HG03571 (cell line): Measurements from ENCODE around the gene KRT35.

Experiments used
- ATAC-seq: cut with Tn5 transposase; IDR thresholded peaks from one replicate; pipeline ENCODE4 v1.9.1; 2021; ENCODE audit not compliant: unreplicated experiment

KRT35 gene

DNA sequence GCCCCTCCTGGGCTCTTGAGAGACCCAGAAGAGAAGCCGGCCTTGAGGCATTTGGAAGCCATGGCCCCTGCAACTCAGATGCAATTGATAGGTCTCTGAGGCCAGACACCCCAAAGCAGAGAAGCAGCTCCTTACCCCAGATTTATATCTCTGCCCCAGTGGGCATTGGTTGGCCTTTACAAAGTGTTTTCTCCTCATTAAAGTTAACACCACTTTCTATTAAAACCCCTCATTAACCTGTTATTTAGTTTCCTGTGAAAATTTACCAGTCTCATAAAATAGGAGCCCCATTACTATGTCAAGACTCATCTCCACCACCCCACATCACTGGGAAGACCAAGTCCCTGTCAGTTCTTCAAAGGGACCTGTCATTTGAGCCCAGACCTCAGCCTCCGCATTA lies at the start of gene KRT35:
Gene KRT35, minus strand, starts transcription at position 116 of the 400 bp plus-strand sequence. Its CDS starts 54 bp downstream, at position 62.
- ATAC-seq: no peak

DNA sequence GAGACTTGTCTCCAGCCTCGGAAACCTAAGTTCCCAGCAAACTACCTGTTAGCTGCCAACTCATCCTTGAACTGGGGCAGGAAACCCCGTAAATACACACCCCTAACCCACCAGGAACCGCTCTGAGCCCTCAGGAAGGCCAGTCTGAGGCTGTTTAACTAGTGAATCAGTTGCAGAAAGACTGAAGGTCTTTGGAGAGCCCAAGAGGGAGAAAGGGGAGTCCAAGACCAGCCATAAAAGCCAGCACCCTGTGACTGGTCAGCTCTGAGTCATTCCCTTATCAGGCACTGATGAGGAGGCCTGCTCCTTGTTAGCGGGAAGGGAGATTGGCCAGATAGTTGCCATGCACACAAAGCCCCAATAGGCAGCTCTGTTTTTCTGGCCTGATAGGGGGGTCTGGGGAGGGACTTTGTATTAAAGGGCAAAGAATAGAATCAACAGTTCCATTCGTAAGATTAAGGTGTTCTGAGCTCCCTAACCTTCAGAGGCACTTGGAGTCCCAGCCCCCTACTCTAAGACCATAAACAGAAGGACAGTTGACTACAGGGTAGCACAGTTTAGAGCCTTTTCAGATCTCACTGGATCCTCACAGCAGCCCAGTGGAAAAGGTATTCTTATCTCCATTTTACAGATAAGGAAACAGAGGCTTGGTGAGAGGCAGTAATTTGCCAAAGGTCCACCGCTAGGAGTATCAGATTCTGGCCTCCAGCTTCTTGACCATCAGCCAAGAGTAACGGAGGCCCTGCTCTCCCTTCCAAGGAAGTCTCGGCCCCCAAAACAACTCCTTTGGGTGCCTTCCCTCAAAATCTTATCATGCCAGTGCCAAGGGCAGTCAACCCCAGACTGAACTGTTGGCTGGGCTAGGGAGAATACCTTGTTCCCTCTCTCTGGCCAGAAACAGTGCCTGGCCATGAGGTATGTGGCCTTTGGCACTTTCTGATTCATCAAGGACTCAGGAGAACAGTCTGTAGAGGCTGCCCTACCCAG lies 49.4 kb upstream of the KRT35 start:
- ATAC-seq: no peak

DNA sequence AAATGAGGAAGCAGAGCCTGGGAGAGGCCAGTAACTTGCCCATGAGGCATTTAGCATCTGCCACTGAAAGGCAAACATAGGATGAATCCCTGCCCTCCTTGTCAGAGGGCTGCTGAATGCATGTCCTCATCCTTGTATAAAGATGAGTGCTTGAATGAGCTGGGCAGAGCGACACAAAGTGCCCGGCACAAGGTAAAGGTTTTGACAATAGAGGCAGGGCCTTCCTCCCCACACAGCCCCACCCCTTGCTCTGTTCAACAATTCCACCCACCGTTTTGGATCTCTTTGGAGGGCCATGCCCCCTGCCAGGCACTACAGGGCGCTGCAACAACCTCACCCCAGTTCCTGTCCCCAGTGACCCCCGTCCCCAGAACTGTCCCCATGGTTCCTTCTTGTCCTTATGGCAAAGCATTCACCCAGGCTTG lies 48.6 kb upstream of the KRT35 start:
- no peak for ATAC-seq

DNA sequence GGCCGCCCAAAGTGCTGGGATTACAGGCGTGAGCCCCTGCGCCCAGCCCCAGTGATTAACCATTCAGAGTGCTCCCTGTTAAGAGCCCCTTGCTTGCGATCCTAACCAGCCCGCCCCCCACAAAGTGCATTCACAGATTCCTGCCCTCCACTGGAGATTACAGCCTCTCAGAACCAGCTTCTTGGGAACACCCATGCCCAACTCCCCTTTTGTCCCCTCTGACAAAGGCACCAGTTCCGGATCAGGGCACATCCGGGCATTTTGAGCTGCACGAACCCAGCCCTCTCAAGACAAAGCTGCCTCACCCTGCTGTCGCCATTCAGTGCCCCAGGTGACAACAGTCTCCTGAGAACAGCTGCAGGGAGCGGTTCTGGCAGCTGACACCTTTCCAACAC lies 48.0 kb upstream of the KRT35 start:
- ATAC-seq: no peak

DNA sequence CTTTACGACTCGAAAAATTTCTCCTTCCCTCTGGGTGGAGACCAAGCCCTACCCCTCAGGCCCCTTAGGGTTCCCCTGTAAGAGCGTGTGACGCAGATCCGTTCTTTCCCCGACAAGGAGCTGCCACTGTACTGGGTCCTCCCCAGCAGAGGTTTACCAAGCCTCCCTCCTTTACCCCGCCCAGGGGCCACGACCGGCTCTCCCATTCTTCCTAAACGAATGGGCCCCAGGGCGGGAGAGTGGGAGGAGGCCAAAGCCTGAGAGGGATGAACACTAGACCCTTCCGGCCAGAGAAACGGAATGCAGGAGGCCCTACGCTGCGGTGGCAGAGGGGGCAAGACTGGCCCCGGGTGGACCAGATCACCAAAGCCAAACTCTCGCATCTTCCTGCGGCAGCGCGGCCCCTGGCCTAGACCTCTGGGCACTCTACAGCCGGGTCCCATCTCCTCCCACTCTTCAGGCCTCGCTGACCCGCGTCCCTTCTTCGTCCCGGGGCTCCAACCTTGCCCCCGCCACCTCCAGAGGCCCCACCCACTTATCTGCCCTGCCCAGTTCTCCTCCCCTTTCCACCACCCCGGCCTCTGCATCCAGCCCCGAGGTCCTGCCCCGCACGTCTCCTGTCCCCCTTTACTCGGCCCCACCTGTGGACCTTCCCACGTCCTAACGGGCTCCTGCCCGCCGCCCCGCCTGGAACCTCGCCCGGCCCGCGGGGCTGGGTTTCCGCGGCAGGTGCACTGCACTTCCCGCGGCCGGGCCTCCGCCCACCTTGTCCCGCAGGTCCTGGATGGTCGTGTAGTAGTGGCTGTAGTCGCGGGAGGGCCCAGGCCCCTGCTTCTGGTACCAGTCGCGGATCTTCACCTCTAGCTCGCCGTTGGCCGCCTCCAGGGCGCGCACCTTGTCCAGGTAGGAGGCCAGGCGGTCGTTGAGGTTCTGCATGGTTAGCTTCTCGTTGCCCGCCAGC lies 46.4 kb upstream of the KRT35 start:
- no peak for ATAC-seq

DNA sequence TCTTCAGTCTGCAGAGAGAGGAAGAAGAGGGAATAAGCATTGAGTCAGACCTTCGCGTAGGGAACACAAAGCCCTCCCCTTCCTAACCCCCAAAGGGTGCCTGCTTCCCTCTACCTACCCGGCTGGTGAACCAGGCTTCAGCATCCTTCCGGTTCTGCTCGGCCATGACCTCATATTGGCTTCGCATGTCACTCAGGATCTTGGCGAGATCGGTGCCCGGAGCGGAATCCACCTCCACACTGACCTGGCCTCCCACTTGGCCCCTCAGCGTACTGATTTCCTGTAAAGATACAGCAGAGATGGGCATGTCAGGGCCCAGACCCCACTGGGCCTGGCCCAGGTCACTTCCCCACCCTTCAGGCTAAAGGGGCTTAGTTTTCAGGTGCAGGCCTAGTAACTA lies 43.3 kb upstream of the KRT35 start:
- no peak for ATAC-seq

DNA sequence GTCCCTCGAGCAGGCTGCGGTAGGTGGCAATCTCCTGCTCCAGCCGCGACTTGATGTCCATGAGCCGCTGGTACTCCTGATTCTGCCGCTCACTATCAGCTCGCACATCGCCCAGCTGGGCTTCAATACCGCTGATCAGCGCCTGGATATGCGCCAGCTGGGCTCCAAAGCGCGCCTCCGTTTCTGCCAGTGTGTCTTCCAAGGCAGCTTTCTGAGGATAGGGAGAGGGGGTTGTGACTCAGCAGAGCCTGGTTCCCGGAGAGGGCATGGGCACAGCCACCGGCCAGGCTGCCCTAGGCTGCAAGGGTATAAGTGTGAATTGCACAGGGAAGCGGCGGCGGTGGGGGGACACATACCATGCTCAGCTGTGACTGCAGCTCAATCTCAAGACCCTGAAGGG lies 42.8 kb upstream of the KRT35 start:
- ATAC-seq: no peak

DNA sequence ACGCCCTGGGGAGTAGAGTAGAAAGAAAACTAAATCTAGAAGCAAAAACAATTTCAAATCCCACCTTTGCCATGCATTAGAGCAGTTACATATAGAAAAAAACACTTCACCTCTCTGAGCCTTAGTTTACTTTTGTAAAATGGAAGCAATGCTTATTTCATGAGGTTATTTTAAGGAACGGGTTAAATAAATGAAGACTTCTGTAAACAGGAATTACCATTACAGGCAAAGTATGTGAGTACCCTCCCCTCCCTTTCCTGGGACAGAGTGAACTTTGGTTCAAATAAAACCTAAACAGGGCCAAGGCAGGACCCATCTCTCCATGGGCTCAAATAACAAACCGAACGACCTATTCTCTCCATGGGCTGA lies 42.3 kb upstream of the KRT35 start:
- ATAC-seq: no peak

DNA sequence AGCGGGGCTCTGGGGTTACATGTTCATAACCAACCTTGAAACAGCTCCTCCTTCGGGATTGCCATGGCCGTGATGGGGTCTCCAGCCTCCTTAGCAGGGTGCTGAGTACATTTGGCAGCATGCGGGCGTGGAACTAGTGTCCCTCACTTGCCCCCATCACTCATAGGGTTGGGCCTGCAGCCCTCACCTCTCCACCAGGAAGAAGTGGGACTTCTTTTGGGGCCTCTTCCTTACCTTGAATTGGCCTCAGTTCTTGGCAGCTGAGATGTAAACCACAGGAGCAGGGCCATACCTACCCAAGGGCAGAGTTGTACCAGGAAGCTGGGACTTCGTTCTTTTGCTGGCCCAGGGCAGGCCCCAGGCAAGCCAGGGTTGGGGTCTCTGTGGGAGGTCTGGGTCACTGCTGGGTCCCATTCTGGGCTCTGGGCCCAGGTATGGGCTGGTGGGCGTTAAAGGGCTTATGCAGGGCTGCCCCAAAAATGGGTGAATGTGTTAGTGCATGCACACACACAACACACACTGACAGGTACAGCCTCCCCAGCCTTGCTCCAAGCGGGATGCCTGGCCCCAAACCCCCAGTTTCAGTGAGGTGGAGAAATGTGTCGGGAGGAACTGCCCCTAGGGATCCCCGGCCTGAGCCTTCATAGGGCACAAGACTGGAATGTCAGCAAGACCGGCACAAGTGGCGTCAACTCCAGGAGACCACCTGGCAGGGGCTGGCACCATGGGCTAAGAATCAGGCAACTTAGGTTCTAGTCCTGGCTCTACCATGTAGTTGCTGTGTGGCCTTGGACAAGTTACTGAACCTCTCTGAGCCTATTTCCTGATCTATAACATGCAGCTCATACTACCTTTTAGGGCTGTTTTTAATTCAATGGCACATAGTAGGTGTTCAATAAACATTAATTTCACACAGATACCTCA lies 41.6 kb upstream of the KRT35 start:
- no peak for ATAC-seq

DNA sequence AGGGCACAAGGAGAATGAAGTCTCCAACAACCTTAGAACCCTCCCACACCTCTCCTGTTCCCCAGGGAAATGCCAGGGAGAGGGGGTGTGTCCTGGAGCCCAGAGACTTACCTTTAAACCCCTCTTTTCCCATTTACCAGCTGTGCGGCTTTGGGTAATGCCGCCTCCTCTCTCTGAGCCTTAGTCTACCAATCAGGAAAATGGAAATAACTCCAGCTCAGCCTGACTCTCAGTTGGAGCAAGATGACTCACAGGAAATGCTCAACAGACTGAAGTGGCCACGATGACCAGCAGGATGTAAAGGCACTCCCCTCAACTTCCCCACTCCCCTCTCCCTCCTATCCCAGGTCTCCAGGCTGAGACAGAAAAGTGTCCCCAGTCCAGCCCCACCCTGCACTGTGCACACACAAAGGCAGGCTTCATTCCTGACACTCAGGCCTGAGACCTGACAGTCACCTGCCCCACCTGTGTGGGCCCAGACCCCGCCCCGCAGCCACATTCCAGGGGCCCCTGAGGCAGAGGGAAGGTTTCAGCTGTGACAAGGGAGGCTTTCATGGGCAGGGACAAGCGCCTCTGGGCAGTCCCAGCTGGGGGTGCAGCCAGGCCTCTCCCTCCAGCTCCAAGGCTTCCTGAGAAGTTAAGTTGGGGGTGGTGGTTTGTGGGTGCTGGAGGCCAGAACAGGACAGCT lies 40.8 kb upstream of the KRT35 start:
- ATAC-seq: no peak

DNA sequence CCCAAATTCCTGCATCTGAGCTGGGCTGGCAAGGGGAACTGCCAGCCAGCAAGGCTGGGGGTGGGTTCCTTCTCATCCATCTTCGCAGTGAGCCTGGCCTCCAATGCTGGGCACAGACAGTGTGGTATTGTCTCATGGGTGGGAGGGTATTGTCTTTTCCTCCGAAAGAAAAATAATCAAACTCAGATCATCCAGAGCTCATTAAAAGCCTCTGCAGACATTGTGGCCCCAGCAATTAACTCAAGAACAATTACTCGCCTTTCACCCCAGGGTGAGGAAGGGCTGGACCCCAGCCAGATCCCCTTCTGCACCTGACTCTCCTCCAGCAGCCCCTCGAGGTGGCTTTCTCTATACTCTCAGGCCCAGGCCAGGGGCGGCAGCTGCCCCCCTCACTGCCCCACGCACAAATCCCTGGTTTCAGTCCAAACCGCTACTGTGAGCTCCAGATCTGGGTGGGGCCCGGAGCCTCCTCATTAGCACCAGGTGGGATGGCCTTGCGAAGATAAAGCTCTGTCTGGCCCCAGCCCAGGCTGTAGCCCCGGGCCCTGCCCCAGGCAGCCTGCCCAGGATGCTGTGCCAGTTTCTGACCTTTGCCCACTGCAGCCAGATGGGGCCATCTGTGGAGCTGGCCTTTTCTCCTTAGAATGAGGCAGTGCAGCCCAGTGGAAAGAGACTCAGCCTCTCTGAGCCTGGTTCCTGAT lies 40.0 kb upstream of the KRT35 start:
- no peak for ATAC-seq

DNA sequence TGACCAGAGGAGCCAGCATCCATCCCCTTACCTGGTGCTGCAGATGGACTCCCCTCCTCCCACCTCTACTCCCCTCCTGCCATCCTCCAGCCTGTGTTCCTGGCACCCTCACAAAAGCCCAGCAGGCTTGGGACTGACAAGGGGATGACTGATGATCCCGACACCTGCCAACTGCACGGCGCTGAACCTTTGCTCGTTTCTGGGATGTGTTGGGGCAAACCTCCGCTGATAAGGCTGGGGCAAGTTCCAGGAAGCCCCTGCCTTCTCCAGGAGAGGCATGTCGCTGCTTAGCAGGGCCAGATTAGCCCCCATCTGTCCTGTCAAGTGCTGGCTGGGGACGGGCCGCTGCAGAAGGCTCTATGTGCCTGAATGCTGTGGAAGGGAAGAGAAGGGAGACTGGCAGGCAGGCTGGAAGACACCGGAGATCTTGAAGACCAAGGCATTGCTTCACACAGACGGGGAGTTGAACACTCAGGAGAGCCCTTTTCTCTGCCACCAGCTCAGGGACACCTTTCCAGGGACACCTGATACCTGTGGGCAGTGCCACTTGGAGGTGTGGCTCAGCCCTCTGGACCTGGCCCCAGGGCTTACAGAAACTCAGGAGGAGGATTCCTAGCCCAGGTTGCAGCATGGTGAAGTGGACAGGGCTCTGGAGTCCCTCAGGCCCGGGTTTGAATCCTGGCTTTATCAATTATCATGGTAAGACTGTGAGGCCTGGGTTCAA lies 38.7 kb upstream of the KRT35 start:
- ATAC-seq: no peak

DNA sequence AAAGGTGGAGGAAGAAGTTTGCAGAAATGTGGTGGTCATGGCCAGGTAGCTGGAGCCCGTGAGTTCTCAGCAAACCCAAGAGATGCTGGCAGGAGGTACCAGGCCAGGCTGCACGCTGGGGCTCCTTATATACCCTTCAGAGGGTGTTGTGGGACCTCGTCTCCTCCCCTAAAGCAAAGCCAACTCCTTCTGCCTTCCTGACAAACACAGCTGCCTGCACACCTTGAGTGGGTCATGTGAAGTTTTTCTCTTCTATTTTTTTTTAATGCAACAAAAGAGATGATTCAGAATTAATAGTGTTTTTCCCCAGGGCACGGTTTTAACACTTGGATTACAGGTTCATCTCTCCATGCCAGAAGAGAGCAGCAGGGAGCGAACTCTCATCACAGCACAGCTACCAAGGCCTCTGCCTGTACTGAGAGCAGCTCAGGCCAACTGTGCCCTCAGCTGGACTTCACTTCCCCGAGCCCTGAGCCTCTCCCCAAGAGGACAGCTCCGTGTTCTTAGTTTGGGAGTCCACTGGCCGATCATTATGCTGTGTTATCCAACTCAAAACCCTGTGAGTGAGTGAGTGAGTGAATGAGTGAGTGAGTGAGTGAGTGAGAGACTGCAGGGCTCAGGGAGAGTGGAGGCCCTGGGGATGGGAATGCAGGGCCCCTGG lies 38.0 kb upstream of the KRT35 start, which contains the start of gene KRT15:
Gene KRT15, minus strand, starts transcription at position 102 of the 661 bp plus-strand sequence. Its CDS starts 63 bp downstream, at position 39.
- no peak for ATAC-seq

DNA sequence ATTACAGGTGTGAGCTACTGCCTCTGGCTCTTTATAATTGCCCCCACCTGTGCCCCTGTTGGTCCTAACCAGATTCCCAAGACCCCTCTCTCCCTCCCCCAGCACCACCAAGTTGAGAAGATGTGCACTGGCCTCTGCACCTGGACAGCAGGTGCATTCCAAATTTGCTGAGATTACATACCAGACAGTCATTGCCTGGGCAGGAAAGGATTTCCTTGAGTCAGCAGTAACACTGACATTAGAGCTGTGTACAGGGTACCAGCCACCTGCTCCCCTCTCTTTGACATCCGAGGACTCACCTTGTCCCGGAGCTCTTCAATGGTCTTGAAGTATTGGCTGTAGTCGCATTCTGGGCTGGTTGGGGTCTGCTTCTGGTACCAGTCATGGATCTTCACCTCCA lies 37.1 kb upstream of the KRT35 start:
- ATAC-seq: no peak

DNA sequence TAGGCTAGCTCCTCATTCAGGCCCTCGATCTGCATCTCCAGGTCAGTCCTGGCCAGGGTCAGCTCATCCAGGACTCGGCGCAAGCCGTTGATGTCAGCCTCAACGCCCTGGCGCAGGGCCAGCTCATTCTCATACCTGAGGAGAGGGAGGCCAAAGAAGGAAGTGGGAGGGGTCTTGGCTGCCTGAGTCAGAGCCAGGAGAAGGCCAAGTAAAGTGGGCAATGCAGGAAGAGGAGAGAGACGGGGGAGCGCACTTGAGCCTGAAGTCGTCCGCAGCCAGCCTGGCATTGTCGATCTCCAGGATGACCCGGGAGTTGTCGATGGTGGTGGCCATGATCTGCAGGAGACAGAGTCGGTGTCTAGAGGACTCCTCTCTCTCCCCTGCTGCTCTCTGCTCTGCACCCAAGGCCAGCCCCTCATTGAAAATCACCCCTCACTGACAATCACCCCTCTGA lies 35.9 kb upstream of the KRT35 start:
- no peak for ATAC-seq

DNA sequence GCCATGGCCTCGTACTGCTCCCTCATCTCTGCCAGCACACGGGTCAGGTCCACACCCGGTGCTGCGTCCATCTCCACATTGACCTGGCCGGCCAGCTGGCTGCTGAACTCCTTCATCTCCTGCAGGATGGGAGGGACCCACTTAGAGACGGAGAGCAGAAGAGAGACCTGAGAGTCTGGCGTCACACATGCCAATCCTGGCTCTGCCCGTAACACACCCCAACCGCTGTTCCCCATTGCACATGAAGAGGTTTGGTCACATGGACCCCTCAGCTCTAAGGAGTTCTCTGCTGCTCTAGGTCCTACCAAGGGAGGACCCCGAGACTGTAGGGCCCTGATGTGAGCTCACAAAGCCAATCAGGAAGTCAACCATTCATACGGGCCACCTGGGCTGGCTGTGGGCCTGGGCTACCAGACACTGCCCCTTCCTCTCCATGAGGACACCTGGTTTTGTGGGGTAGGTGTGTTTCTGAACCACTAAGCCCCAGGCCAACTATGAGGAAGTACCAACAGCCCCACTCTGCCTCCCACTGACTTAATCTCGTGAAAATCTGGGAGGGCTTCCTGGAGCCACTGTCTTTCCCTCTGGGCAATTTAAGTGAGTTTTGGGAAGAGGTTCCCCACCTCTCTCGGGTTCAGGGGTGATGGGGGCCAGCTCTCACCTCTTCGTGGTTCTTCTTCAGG lies 35.3 kb upstream of the KRT35 start:
- ATAC-seq: no peak

DNA sequence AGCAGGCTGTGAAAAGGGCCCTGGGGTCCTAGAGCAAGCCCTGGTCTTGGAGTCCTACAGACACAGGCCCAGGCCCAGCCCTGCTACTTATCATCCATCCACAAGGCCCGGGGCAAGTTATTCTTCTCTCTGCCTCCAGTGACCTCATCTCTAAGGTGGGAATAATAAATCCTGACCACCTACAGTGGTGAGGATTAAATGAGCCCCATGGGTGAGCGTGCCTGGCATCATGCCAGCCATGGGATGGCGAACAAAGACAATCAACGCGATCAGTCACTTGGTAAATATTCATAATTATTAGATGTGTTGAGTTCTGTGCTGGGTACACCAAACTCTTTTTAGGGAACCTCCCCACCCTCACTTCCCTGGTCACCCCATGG lies 32.2 kb upstream of the KRT35 start:
- no peak for ATAC-seq
